ENCODE measurements around the gene ZFR. TPM values are rescaled to one million over a fixed set of nuclear protein-coding genes. Genes with fewer than 3 reads are reported as not detected.

Gene ZFR
- total RNA-seq, 1 experiment from 2014 or later: 62.4 TPM

GRCh38 chr5:32387841-32388240, 56.7 kb downstream of the ZFR start:
- no peak for DNase-seq
- no peak overlapping the region for H3K4me3 Mint-ChIP-seq
- no peaks in the 10 kb centered on the region for H3K9me3 Mint-ChIP-seq
- Histone ChIP-seq H3K23ac (ENCODE audit: insufficient read length, low read depth, low read length) (no peak overlapping the region), H3K79me1 (ENCODE audit: insufficient read depth, low read depth, low read length, poor library complexity, severe bottlenecking) (no peaks in the 10 kb centered on the region), H3K23me2 (ENCODE audit: insufficient read length, low read depth, low read length, poor library complexity, severe bottlenecking) (no peaks in the 10 kb centered on the region), H2BK20ac (ENCODE audit: low read depth, low read length, poor library complexity, severe bottlenecking) (no peak overlapping the region), H2BK5ac (ENCODE audit: insufficient read length, low read length) (no peak overlapping the region), H3K79me2 (ENCODE audit: insufficient read depth, low read length) (no peaks in the 10 kb centered on the region), H3K4ac (ENCODE audit: low read depth, low read length) (no peak overlapping the region), H3K56ac (ENCODE audit: insufficient read length, low read depth, low read length) (no peak overlapping the region), H4K8ac (replicated peaks; ENCODE audit: insufficient read length, low read depth, low read length) (no peak overlapping the region), H2BK15ac (ENCODE audit: low read depth, low read length) (no peak overlapping the region), H4K91ac (ENCODE audit: insufficient read length, low read depth, low read length) (no peak overlapping the region), H3K9ac (ENCODE audit: extremely low read depth, insufficient read length, low read length) (no peak overlapping the region), H3K14ac (ENCODE audit: insufficient read depth, low read length) (no peak overlapping the region), H3T11ph (ENCODE audit: low read length) (no peak overlapping the region), H3K9me3 (ENCODE audit: control insufficient read depth, low read depth, low read length) (no peaks in the 10 kb centered on the region), H2BK12ac (ENCODE audit: insufficient read length, low read depth, low read length) (no peak overlapping the region), H3K18ac (ENCODE audit: insufficient read length, low read depth, low read length) (no peak overlapping the region), H3K27me3 (ENCODE audit: insufficient read depth, low read length) (no peaks in the 10 kb centered on the region), H3K4me1 (ENCODE audit: insufficient read depth, low read length) (no peaks in the 10 kb centered on the region), H3K4me2 (ENCODE audit: insufficient read depth, insufficient read length, low read length) (no peak overlapping the region), H4K20me1 (ENCODE audit: control insufficient read depth, insufficient read depth, insufficient read length) (no peaks in the 10 kb centered on the region), H3K27ac (ENCODE audit: insufficient read length, low read depth, low read length) (no peak overlapping the region), H4K5ac (ENCODE audit: insufficient read length, low read depth, low read length) (no peak overlapping the region), H2AFZ (ENCODE audit: low read length) (no peak overlapping the region), H2BK120ac (ENCODE audit: low read depth, low read length, poor library complexity, severe bottlenecking) (no peak overlapping the region), H2AK5ac (ENCODE audit: insufficient read length, low read length) (no peak overlapping the region)
- H3K27ac Mint-ChIP-seq: no peak overlapping the region
- TF ChIP-seq CTCF (conservative IDR thresholded peaks at IDR 0.05): no peak
- no peaks in the 10 kb centered on the region for H3K4me1 Mint-ChIP-seq
- no peaks in the 10 kb centered on the region for H3K27me3 Mint-ChIP-seq (ENCODE audit: low read depth)
- H3K36me3 Mint-ChIP-seq (ENCODE audit: insufficient read depth in 1 of 3, low read depth in 3 of 3): peaks cover 29 to 77% (median 72%) of the 10 kb centered on the region in 3 experiments; a peak in 6 of 7 replicates
